MM.1S (cell line): ENCODE data around the gene B4GALT5.

Experiments used
- CTCF ChIP-seq: fragments of 300-600 bp; sonication (generic); IDR thresholded peaks from 2 replicates; pipeline ENCODE4 v1.5.1; 2016; ENCODE audit warnings: antibody characterized with exemption, low read length, mixed read lengths
- EZH2phosphoT487 ChIP-seq: fragments of 300-600 bp; sonication (generic); IDR thresholded peaks from 2 replicates; pipeline ENCODE4 v1.6.1; 2018; ENCODE audit warnings: antibody characterized with exemption, low read length

- TF ChIP-seq CTCF, result no peak
- TF ChIP-seq EZH2phosphoT487, result no peak
These were observed 27.1 kb upstream of the B4GALT5 start for GRCh38 chr20:49740807-49741206.
